ENCODE results near the gene SDHD. TPM values are rescaled to one million over a fixed set of nuclear protein-coding genes. Genes with fewer than 3 reads are reported as not detected.

Gene SDHD
- total and polyA plus RNA-seq, 2 of the 8 experiments (the other 6 are each of a cell fraction or from before 2014, with no cell fraction given): 96.0 to 181 TPM

DNA sequence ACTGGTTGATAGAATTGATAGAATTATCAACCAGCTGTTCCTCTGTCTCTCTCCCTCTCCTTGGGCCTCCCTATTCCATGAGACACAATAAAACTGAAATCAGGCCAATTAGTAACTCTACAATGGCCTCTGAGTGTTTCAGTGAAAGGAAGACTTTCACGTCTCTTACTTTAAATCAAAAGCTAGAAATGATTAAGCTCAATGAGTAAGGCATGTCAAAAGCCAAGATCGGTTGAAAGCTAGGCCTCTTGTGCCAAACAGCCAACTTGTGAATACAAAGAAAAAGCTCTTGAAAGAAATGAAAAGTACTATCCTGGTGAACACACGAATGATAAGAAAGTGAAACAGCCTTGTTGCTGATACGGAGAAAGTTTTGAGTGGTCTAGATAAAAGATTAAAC lies 29.5 kb upstream of the SDHD start:
- Histone ChIP-seq H3K4me3 (ENCODE audit: extremely low read depth in 1 of 4, insufficient read depth in 2 of 4, low read depth in 3 of 4, low read length in 4 of 4) (no peak overlapping the region), H3K18ac (ENCODE audit: extremely low read depth, low read length) (no peak overlapping the region), H3K23me2 (ENCODE audit: low read depth, low read length) (no peaks in the 10 kb centered on the region), H2BK120ac (replicated peaks; ENCODE audit: low read depth, low read length) (no peak overlapping the region), H2BK15ac (ENCODE audit: low read length) (no peak overlapping the region), H3K79me2 (ENCODE audit: control insufficient read depth in 1 of 2, insufficient read depth in 2 of 2, low read length in 2 of 2) (no peaks in the 10 kb centered on the region), H3K4ac (replicated peaks; ENCODE audit: insufficient read length, low read depth, low read length) (no peak overlapping the region), H3K79me1 (ENCODE audit: low read depth, low read length) (no peaks in the 10 kb centered on the region), H3K27ac (ENCODE audit: low read depth, low read length) (no peak overlapping the region), H4K8ac (ENCODE audit: extremely low read depth, insufficient read depth, low read length) (no peak overlapping the region), H4K20me1 (replicated peaks in 1 of 2; ENCODE audit: control insufficient read depth in 1 of 2, insufficient read depth in 2 of 2, low read length in 2 of 2) (no peaks in the 10 kb centered on the region), H2BK12ac (ENCODE audit: low read depth, low read length) (no peak overlapping the region), H2BK5ac (ENCODE audit: low read depth, low read length) (no peak overlapping the region), H3K14ac (ENCODE audit: insufficient read length) (no peak overlapping the region), H3K9me3 (ENCODE audit: insufficient read depth in 2 of 2, low read depth in 1 of 2, low read length in 1 of 2) (no peaks in the 10 kb centered on the region), H4K5ac (ENCODE audit: insufficient read length, low read depth, low read length) (no peak overlapping the region), H3K23ac (ENCODE audit: insufficient read length) (no peak overlapping the region), H2BK20ac (ENCODE audit: low read length) (no peak overlapping the region), H3K36me3 (ENCODE audit: control insufficient read depth in 2 of 4, insufficient read depth in 4 of 4, low read length in 3 of 4) (peaks cover 6 to 59% (median 33%) of the 10 kb centered on the region in 4 experiments), H3K9ac (replicated peaks in 1 of 4; ENCODE audit: extremely low read depth in 1 of 4, low read depth in 3 of 4, low read length in 3 of 4) (no peak overlapping the region), H2AK5ac (ENCODE audit: low read depth, low read length) (no peak overlapping the region), H3K4me1 (replicated peaks in 1 of 4; ENCODE audit: control insufficient read depth in 3 of 4, insufficient read depth in 4 of 4, low read length in 3 of 4) (no peaks in the 10 kb centered on the region), H2AFZ (ENCODE audit: low read length) (no peak overlapping the region), H3K27me3 (replicated peaks in 1 of 4; ENCODE audit: control insufficient read depth in 3 of 4, extremely low read depth in 1 of 4, insufficient read depth in 3 of 4, low read length in 3 of 4) (no peaks in the 10 kb centered on the region), H4K91ac (replicated peaks; ENCODE audit: insufficient read length, low read length) (no peak overlapping the region), H3K4me2 (ENCODE audit: insufficient read depth in 1 of 2, low read depth in 2 of 2, low read length in 2 of 2) (no peak overlapping the region), H3K56ac (replicated peaks; ENCODE audit: insufficient read length, low read depth, low read length) (no peak overlapping the region)
- DNase-seq (ENCODE audit: low read depth in 1 of 2, low spot score in 2 of 2) (no peak), FAIRE-seq (no peak)
- 77% methylated on average over 4 of the region's 4 CpGs; no CpG with 5 or more reads in 1 of the 2 experiments for WGBS, 2 experiments (ENCODE audit: extremely low coverage in 1 of 2, insufficient coverage in 1 of 2, insufficient read length in 1 of 2, insufficient replicate concordance in 2 of 2, low coverage in 1 of 2, low lambda C conversion rate in 2 of 2, missing lambda C conversion rate in 1 of 2)
- CTCF ChIA-PET (ENCODE audit: partially characterized antibody): no interaction called here
- TF ChIP-seq ZNF274 (IDR thresholded peaks at IDR 0.05; ENCODE audit: borderline replicate concordance, extremely low read depth, low read length): no peak
- no peak for TF ChIP-seq KDM1A (IDR thresholded peaks at IDR 0.05; ENCODE audit: borderline replicate concordance, low read length)
- no peak for TF ChIP-seq ASH2L (IDR thresholded peaks at IDR 0.05; ENCODE audit: low read length)
- no peak for TF ChIP-seq SIX5 (IDR thresholded peaks at IDR 0.05; ENCODE audit: low read depth, low read length)
- TF ChIP-seq TCF12 (IDR thresholded peaks at IDR 0.05; ENCODE audit: low read depth, low read length): no peak
- no peak for TF ChIP-seq GTF2F1 (IDR thresholded peaks at IDR 0.05; ENCODE audit: borderline replicate concordance, low read depth, low read length)
- no peak for TF ChIP-seq RNF2 (IDR thresholded peaks at IDR 0.05; ENCODE audit: borderline replicate concordance, low read depth, low read length, missing control alignments, poor library complexity, severe bottlenecking)
- TF ChIP-seq CREB1 (IDR thresholded peaks at IDR 0.05): no peak
- TF ChIP-seq POU5F1 (IDR thresholded peaks at IDR 0.05; ENCODE audit: low read depth, low read length): no peak
- TF ChIP-seq JUN (IDR thresholded peaks at IDR 0.05; ENCODE audit: low read depth, low read length): no peak
- TF ChIP-seq NANOG (IDR thresholded peaks at IDR 0.05; ENCODE audit: insufficient read depth, low read depth, low read length, poor library complexity, severe bottlenecking): no peak
- no peak for TF ChIP-seq CEBPB (IDR thresholded peaks at IDR 0.05; ENCODE audit: low read depth, low read length)
- POLR2A ChIA-PET (ENCODE audit: partially characterized antibody): interaction anchor here (1.0 kb wide), 1 partner anchor 30 kb away, joined by 4 read pairs; the partner anchor contains the start of genes SDHD and TIMM8B

Measured in H1 (cell line).